ENCODE results near the gene THSD7B. TPM values are rescaled to one million over a fixed set of nuclear protein-coding genes. Genes with fewer than 3 reads are reported as not detected.

THSD7B gene
- total and polyA plus RNA-seq, 2 of the 8 experiments (the other 6 are each of a cell fraction or from before 2014, with no cell fraction given) = 0.60 to 2.9 TPM

DNA sequence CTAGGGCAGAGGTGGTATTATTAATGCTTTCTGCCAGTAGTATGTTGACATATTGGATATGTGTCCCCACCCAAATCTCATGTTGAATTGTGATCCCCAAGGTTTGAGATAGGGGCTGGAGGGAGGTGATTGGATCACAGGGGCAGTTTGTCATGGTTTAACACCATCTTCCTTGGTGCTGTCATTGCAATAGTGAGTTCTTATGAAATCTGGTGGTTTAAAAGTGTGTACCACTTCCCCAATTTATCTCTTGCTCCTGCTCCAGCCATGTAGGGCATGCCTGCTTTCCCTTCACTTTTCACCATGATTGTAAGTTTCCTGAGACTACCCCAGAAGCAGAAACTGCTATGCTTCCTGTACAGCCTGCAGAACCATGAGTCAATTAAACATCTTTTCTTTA is 47.1 kb upstream of the THSD7B start:
- Histone ChIP-seq H3K27me3 (replicated peaks in 1 of 4; ENCODE audit: control insufficient read depth in 3 of 4, extremely low read depth in 1 of 4, insufficient read depth in 3 of 4, low read length in 3 of 4) (no peaks in the 10 kb centered on the region), H3K9ac (replicated peaks in 1 of 4; ENCODE audit: extremely low read depth in 1 of 4, low read depth in 3 of 4, low read length in 3 of 4) (no peak overlapping the region), H2BK15ac (ENCODE audit: low read length) (no peak overlapping the region), H3K4ac (replicated peaks; ENCODE audit: insufficient read length, low read depth, low read length) (no peak overlapping the region), H2AFZ (ENCODE audit: low read length) (no peak overlapping the region), H3K27ac (ENCODE audit: low read depth, low read length) (no peak overlapping the region), H3K4me2 (ENCODE audit: insufficient read depth in 1 of 2, low read depth in 2 of 2, low read length in 2 of 2) (no peak overlapping the region), H3K79me2 (ENCODE audit: control insufficient read depth in 1 of 2, insufficient read depth in 2 of 2, low read length in 2 of 2) (no peaks in the 10 kb centered on the region), H4K20me1 (replicated peaks in 1 of 2; ENCODE audit: control insufficient read depth in 1 of 2, insufficient read depth in 2 of 2, low read length in 2 of 2) (no peaks in the 10 kb centered on the region), H3K4me1 (replicated peaks in 1 of 4; ENCODE audit: control insufficient read depth in 3 of 4, insufficient read depth in 4 of 4, low read length in 3 of 4) (no peaks in the 10 kb centered on the region), H3K56ac (replicated peaks; ENCODE audit: insufficient read length, low read depth, low read length) (no peak overlapping the region), H2BK12ac (ENCODE audit: low read depth, low read length) (no peak overlapping the region), H3K9me3 (ENCODE audit: insufficient read depth in 2 of 2, low read depth in 1 of 2, low read length in 1 of 2) (no peaks in the 10 kb centered on the region), H3K36me3 (ENCODE audit: control insufficient read depth in 2 of 4, insufficient read depth in 4 of 4, low read length in 3 of 4) (no peaks in the 10 kb centered on the region), H2BK5ac (ENCODE audit: low read depth, low read length) (no peak overlapping the region), H3K23me2 (ENCODE audit: low read depth, low read length) (no peaks in the 10 kb centered on the region), H4K5ac (ENCODE audit: insufficient read length, low read depth, low read length) (no peak overlapping the region), H4K8ac (ENCODE audit: extremely low read depth, insufficient read depth, low read length) (no peak overlapping the region), H4K91ac (replicated peaks; ENCODE audit: insufficient read length, low read length) (no peak overlapping the region), H3K4me3 (ENCODE audit: extremely low read depth in 1 of 4, insufficient read depth in 2 of 4, low read depth in 3 of 4, low read length in 4 of 4) (no peak overlapping the region), H3K79me1 (ENCODE audit: low read depth, low read length) (no peaks in the 10 kb centered on the region), H3K14ac (ENCODE audit: insufficient read length) (no peak overlapping the region), H2BK20ac (ENCODE audit: low read length) (no peak overlapping the region), H2AK5ac (ENCODE audit: low read depth, low read length) (no peak overlapping the region), H3K18ac (ENCODE audit: extremely low read depth, low read length) (no peak overlapping the region), H3K23ac (ENCODE audit: insufficient read length) (no peak overlapping the region), H2BK120ac (replicated peaks; ENCODE audit: low read depth, low read length) (no peak overlapping the region)
- DNase-seq (ENCODE audit: low read depth in 1 of 2, low spot score in 2 of 2) = no peak
- FAIRE-seq = no peak
- TF ChIP-seq SAP30 (IDR thresholded peaks at IDR 0.05; ENCODE audit: insufficient read depth, insufficient replicate concordance, low read length) (no peak), GTF2F1 (IDR thresholded peaks at IDR 0.05; ENCODE audit: borderline replicate concordance, low read depth, low read length) (no peak)
- TF ChIP-seq, protein P1, sequence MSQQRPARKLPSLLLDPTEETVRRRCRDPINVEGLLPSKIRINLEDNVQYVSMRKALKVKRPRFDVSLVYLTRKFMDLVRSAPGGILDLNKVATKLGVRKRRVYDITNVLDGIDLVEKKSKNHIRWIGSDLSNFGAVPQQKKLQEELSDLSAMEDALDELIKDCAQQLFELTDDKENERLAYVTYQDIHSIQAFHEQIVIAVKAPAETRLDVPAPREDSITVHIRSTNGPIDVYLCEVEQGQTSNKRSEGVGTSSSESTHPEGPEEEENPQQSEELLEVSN (IDR thresholded peaks at IDR 0.05) = no peak
- ChIA-PET CTCF (ENCODE audit: partially characterized antibody) (no interaction called here), POLR2A (ENCODE audit: partially characterized antibody) (no interaction called here)
